A549 (cell line): ENCODE measurements around the gene ERCC6L. TPM values are rescaled to one million over a fixed set of nuclear protein-coding genes. Genes with fewer than 3 reads are reported as not detected.
A peak's percentile ranks its signal among the peaks of the same experiment; 100 is the strongest.

Experiments used
- ATAC-seq, 2 experiments: fragments of 200-7000 bp in 1 of 2; fragments of >200 bp in 1 of 2; cut with Nextera tagmentation in 1 of 2; cut with Tn5 transposase in 1 of 2; 3 replicates each; pipeline versions ENCODE4 v1.8.0 to v1.9.1; 2018 to 2020; ENCODE audit warnings: mild to moderate bottlenecking in 1 of 2, moderate library complexity in 1 of 2
- CTCF ChIA-PET: fragments of 300-600 bp; sonication (Branson Sonifier 250); formaldehyde crosslinking; extraction: SDS; loops from one replicate; lab custom pipeline; 2021; ENCODE audit warnings: antibody characterized with exemption, inconsistent platforms; lab: Yijun Ruan, JAX
- POLR2A ChIA-PET: fragments of 350-600 bp; formaldehyde crosslinking; extraction: SDS; loops from one replicate; lab custom pipeline; 2021; ENCODE audit warnings: antibody characterized with exemption, inconsistent platforms; lab: Yijun Ruan, JAX
- DNase-seq, 2 experiments: peaks; one replicate each; pipeline versions ENCODE4 v3.0.0 to v3.0.0-alpha.2; 2011 to 2016; ENCODE audit warnings: low read depth in 1 of 2, low spot score in 1 of 2
- FAIRE-seq: peaks from 2 replicates; lab custom pipeline; 2011; peaks lifted over from hg19 to GRCh38; lab: Jason Lieb, UNC
- H3K27ac ChIP-seq, 2 experiments: fragments of >200 bp; sonication (Bioruptor Twin); formaldehyde crosslinking; 3 replicates each; pipeline ENCODE4 v1.5.1; 2016 to 2017
- H3K4me1 ChIP-seq: fragments of >200 bp; sonication (Bioruptor Twin); formaldehyde crosslinking; 3 replicates; pipeline ENCODE4 v1.6.1; 2016
- H3K4me2 ChIP-seq: fragments of >200 bp; sonication (Bioruptor Twin); formaldehyde crosslinking; 3 replicates; pipeline ENCODE4 v1.6.1; 2016
- H3K4me3 ChIP-seq: fragments of >200 bp; sonication (Bioruptor Twin); formaldehyde crosslinking; 3 replicates; pipeline ENCODE4 v1.5.1; 2016
- H3K9me3 ChIP-seq: fragments of >200 bp; sonication (Bioruptor Twin); formaldehyde crosslinking; 3 replicates; pipeline ENCODE4 v1.6.1; 2016
- CHD2 ChIP-seq: fragments of 150-350 bp; IDR thresholded peaks from 2 replicates; pipeline ENCODE4 v1.6.1; 2014; ENCODE audit warnings: low read length; ENCODE audit not compliant: partially characterized antibody
- EP300 ChIP-seq, 2 experiments: fragments of >200 bp; sonication (Bioruptor Twin); formaldehyde crosslinking; IDR thresholded peaks; 2 replicates in 1 of 2; 3 replicates in 1 of 2; pipeline ENCODE4 v1.6.1; 2016 to 2017
- FOSB ChIP-seq: fragments of 250-450 bp; sonication (Bioruptor Pico); IDR thresholded peaks from 2 replicates; pipeline ENCODE4 v1.5.0; 2020; ENCODE audit warnings: mild to moderate bottlenecking, moderate library complexity
- FOSL2 ChIP-seq, 2 experiments: fragments of 450-650 bp in 1 of 2; fragments of >200 bp in 1 of 2; sonication (Bioruptor Twin) in 1 of 2; formaldehyde crosslinking; IDR thresholded peaks; 2 replicates each; pipeline versions ENCODE4 v1.5.0 to v1.6.1; 2016 to 2020; ENCODE audit warnings: mild to moderate bottlenecking in 1 of 2, moderate library complexity in 1 of 2
- HOXA7 ChIP-seq: fragments of 250-450 bp; sonication (Bioruptor Pico); IDR thresholded peaks from 2 replicates; pipeline ENCODE4 v1.5.0; 2020; ENCODE audit warnings: mild to moderate bottlenecking, moderate library complexity
- JUN ChIP-seq, 2 experiments: fragments of >200 bp; sonication (Bioruptor Twin); formaldehyde crosslinking; IDR thresholded peaks; 2 replicates in 1 of 2; 3 replicates in 1 of 2; pipeline ENCODE4 v1.6.1; 2016 to 2017
- NFE2L2 ChIP-seq: fragments of 150-350 bp; conservative IDR thresholded peaks from 2 replicates; pipeline ENCODE4 v1.6.1; 2014; ENCODE audit warnings: low read length
- RNF2 ChIP-seq: fragments of 200-600 bp; sonication (generic); IDR thresholded peaks from 2 replicates; pipeline ENCODE4 v1.6.1; 2016; ENCODE audit warnings: low read depth, mild to moderate bottlenecking, antibody characterized with exemption, moderate library complexity, borderline replicate concordance
- SMC3 ChIP-seq: fragments of >200 bp; sonication (Bioruptor Twin); formaldehyde crosslinking; IDR thresholded peaks from 3 replicates; pipeline ENCODE4 v1.6.1; 2018; ENCODE audit warnings: inconsistent platforms
- ZFP36 ChIP-seq: fragments of 450-650 bp; IDR thresholded peaks from 2 replicates; pipeline ENCODE4 v1.6.1; 2014; ENCODE audit warnings: borderline replicate concordance; ENCODE audit not compliant: partially characterized antibody
- ZSCAN20 ChIP-seq: fragments of 250-450 bp; sonication (Bioruptor Pico); IDR thresholded peaks from 2 replicates; pipeline ENCODE4 v1.8.0; 2022; ENCODE audit warnings: mild to moderate bottlenecking, moderate library complexity
- WGBS: methylation state at CpG from one replicate; pipeline ENCODE4 v1.1.6; 2017; ENCODE audit errors: missing lambda C conversion rate; 5-methylcytosine and 5-hydroxymethylcytosine counted together
- polyA plus RNA-seq, 4 experiments: library from polyadenylated mRNA; depleted of rRNA in 3 of 4; stranded (reverse); fragments of >200 nt; fragmentation: RNase III in 1 of 4; extraction: RNeasy Plus Mini Kit Qiagen cat#74134 plus additional on column Dnase treatment in 1 of 4; gene quantifications; 2 replicates in 3 of 4; 3 replicates in 1 of 4; pipeline ENCODE4 v1.2.3, GENCODE V29; 2011 to 2017
- TF ChIP-seq, protein P1 (sequence below): fragments of 450-650 bp; IDR thresholded peaks from 2 replicates; pipeline ENCODE4 v1.6.1; 2014; ENCODE audit warnings: antibody characterized with exemption
- TF ChIP-seq, protein P2 (sequence below): IDR thresholded peaks from 2 replicates; pipeline ENCODE4 v1.6.1; 2012
- TF ChIP-seq, protein P3 (sequence below): fragments of 250-450 bp; sonication (Bioruptor Pico); IDR thresholded peaks from 2 replicates; pipeline ENCODE4 v1.5.0; 2021; ENCODE audit warnings: mild to moderate bottlenecking, moderate library complexity, borderline replicate concordance
- TF ChIP-seq, protein P4 (sequence below): fragments of >200 bp; sonication (Bioruptor Twin); formaldehyde crosslinking; IDR thresholded peaks from 2 replicates; pipeline ENCODE4 v1.6.1; 2016

ERCC6L gene
- polyA plus RNA-seq, 2 of the 4 experiments (the other 2 are of a cell fraction) = 10.4 to 13.5 TPM

DNA sequence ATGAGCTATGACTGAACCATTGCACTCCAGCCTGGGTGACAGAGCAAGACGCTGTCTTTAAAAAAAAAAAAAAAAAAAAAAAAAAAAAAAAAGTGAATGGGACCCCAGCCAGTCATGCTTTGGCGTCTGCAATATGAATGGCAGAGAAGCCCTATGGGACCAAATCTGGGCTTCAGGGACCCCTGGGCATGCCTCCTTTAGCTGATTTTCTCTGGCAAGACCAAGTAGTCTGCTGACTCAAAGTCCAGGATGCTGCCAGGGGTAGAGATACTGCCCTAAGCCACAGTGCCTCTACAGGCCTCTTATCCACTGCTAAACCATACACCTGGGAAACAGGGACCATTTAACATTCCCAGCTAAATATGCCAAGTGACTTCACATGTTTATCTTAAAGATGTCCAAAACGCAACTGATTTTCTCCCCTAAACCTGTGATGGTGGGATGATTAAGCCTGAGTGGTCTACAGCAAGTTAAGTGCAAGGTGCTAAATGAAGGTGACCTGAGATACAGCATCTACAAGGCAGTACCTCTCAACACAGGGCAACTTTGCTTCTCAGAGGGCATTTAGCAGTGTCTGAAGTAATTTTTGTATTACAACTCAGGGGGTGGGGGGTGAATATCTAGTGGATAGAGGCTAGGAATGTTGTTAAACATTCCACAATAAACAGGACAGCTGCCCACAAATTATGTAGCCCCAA, 32.4 kb upstream of the ERCC6L start:
- TF ChIP-seq SMC3 = no peak
- TF ChIP-seq FOSB (CRISPR knock-in tag) = peak; percentile 27; the same call in 1 of the 2 replicates
- H3K4me2 ChIP-seq = peak overlapping the region; percentile 100
- ATAC-seq (peak; percentile 35 to 64; a peak in 4 of 6 replicates), FAIRE-seq (no peak), DNase-seq (no peak)
- POLR2A ChIA-PET = interaction anchor here (0.7 kb wide), 1 partner anchor 24 kb away, joined by 7 read pairs; no protein-coding TSS in a partner anchor
- CTCF ChIA-PET = interaction anchor here (0.7 to 0.9 kb wide), 2 partner anchors 20 to 24 kb away, joined by 3 to 4 read pairs; no protein-coding TSS in a partner anchor
- H3K9me3 ChIP-seq = no peaks in the 10 kb centered on the region
- H3K4me1 ChIP-seq = peaks cover 70% of the 10 kb centered on the region
- 54% methylated on average over 2 of the region's 3 CpGs for WGBS
- peak overlapping the region in 1 of 2 experiments; percentile 51; a peak in 3 of 6 replicates for H3K27ac ChIP-seq
- H3K4me3 ChIP-seq = no peak overlapping the region

DNA sequence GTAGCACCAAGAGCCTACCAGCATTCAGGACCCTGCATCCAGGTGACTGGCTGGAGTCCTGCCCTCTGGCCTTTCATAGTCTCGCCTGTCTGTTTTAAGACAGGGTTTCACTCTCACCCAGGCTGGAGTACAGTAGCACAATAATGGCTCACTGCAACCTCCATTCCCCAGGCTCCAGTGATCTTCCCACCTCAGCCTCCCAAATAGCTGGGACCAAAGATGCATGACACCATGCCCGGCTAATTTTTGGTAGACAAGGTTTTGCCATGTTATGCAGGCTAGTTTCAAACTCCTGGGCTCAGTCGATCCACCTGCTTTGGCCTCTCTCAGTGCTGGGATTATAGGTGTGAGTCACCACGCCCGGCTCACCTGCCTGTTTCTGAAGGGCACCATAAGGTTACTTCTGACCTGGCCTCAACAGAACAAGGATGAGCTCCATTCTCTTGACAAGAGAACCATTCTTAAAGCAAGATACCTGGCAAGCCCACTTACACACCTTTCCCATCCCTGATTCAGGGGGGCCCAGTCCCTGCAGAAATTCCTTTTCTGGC, 31.6 kb upstream of the ERCC6L start:
- Histone ChIP-seq H3K4me1 (peaks cover 70% of the 10 kb centered on the region), H3K27ac (peak overlapping the region in 1 of 2 experiments; percentile 76; a peak in 4 of 6 replicates), H3K4me3 (no peak overlapping the region), H3K4me2 (peak overlapping the region; percentile 100), H3K9me3 (no peaks in the 10 kb centered on the region)
- POLR2A ChIA-PET = no interaction called here
- CTCF ChIA-PET = no interaction called here
- 89% methylated on average over 2 of the region's 5 CpGs for WGBS
- peak in 1 of 2 experiments; percentile 11; a peak in 2 of 6 replicates for ATAC-seq
- no peak for DNase-seq
- TF ChIP-seq, protein P1, sequence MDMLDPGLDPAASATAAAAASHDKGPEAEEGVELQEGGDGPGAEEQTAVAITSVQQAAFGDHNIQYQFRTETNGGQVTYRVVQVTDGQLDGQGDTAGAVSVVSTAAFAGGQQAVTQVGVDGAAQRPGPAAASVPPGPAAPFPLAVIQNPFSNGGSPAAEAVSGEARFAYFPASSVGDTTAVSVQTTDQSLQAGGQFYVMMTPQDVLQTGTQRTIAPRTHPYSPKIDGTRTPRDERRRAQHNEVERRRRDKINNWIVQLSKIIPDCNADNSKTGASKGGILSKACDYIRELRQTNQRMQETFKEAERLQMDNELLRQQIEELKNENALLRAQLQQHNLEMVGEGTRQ = no peak
- TF ChIP-seq, protein P2, sequence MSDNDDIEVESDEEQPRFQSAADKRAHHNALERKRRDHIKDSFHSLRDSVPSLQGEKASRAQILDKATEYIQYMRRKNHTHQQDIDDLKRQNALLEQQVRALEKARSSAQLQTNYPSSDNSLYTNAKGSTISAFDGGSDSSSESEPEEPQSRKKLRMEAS = no peak
- TF ChIP-seq RNF2 (no peak), HOXA7 (CRISPR knock-in tag) (no peak)
- peak; percentile 63 for FAIRE-seq

DNA sequence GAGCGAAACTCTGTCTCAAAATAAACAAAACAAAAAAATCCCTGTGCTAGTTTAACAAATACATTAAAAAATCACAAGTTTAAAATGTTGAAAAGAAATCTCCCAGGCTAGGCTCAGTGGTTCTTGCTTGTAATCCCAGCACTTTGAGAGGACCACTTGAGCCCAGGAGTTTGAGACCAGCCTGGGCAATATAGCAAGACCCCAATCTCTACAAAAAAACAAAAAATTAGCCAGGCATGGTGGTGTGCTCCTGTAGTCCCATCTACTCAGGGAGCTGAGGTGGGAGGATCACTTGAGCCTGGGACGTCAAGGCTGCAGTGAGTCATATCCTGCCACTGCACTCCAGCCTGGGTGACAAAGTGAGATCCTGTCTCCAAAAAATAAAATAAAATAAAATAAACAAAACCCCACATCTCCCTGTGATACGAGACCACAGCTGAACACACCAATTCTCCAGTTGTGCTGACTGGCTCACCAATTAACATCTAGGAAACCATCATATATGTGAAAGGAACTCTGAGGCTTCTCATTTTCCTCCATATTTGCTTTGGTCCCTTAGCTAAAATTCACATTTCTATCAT, 30.9 kb upstream of the ERCC6L start:
- Histone ChIP-seq H3K27ac (peak overlapping the region in 1 of 2 experiments; percentile 76; a peak in 4 of 6 replicates), H3K4me1 (peaks cover 63% of the 10 kb centered on the region), H3K4me2 (peak overlapping the region; percentile 100), H3K4me3 (no peak overlapping the region), H3K9me3 (no peaks in the 10 kb centered on the region)
- ATAC-seq (peak in 1 of 2 experiments; percentile 55; a peak in 3 of 6 replicates), FAIRE-seq (no peak), DNase-seq (peak in 1 of 2 experiments; percentile 38)
- CTCF ChIA-PET = interaction anchor here (1.1 to 1.9 kb wide), 3 partner anchors 8 to 251 kb away, joined by 3 to 7 read pairs (median 5); partner anchors contain the start of gene RPS4X
- 35% methylated on average over 3 of the region's 3 CpGs for WGBS
- 0 out of 5 replicates have a peak, but pooled peaks of 1 of the 2 experiments have one; percentile 4 for TF ChIP-seq JUN (IDR thresholded peaks at IDR 0.05)
- no peak for TF ChIP-seq NFE2L2
- TF ChIP-seq FOSL2 (IDR thresholded peaks at IDR 0.05) = no peak
- TF ChIP-seq FOSL2 (CRISPR knock-in tag; IDR thresholded peaks at IDR 0.05) = peak; percentile 42; the same call in 1 of the 2 replicates
- no peak for TF ChIP-seq CHD2
- POLR2A ChIA-PET = interaction anchor here (1.4 kb wide), 1 partner anchor 7 kb away, joined by 12 read pairs; the partner anchor contains the start of gene RPS4X

DNA sequence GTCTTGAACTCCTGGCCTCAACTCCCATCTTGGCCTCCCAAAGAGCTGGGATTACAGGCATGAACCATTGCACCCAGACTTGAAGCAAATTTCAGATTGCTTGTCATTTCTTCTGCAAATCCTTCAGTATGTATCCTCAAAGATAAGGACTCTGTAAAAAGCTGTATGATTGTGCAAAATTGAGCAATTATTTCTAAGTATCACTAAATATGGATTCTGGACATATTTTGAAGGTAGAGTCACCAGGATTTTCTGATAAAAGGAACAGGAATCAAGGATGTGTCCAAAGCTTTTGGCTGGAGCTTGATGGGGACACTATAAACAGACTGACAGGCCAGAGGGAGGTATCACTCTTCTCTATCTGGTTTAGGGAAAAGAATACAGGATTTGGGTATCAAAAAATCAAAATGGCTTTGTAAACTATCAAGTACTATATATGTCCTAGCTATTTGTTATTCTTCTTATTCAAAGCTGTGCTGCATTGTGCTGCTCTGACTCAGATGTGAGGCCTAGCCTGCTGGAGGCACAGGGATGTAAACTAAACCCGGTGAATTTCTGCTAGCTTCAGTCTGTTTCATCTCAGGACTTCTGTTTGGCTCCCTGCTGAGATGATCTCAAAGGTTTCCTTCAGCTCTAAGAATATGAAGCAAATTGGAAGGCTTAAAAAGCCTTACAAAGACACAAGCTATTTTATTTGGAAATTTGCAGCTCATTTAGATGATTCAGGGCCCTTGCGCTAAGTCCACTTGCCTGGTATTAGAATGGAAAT, 30.0 kb upstream of the ERCC6L start:
- Histone ChIP-seq H3K4me2 (peak overlapping the region; percentile 100), H3K4me3 (no peak overlapping the region), H3K27ac (peak overlapping the region in 1 of 2 experiments; percentile 76; a peak in 4 of 6 replicates), H3K4me1 (peaks cover 54% of the 10 kb centered on the region), H3K9me3 (no peaks in the 10 kb centered on the region)
- DNase-seq (no peak), ATAC-seq (peak in 1 of 2 experiments; percentile 9; a peak in 2 of 6 replicates), FAIRE-seq (peak; percentile 96)
- TF ChIP-seq ZFP36 (no peak), JUN (IDR thresholded peaks at IDR 0.05) (no peak; a peak in 1 of 5 replicates), EP300 (IDR thresholded peaks at IDR 0.05) (no peak), ZSCAN20 (CRISPR knock-in tag) (no peak)
- TF ChIP-seq, protein P3, sequence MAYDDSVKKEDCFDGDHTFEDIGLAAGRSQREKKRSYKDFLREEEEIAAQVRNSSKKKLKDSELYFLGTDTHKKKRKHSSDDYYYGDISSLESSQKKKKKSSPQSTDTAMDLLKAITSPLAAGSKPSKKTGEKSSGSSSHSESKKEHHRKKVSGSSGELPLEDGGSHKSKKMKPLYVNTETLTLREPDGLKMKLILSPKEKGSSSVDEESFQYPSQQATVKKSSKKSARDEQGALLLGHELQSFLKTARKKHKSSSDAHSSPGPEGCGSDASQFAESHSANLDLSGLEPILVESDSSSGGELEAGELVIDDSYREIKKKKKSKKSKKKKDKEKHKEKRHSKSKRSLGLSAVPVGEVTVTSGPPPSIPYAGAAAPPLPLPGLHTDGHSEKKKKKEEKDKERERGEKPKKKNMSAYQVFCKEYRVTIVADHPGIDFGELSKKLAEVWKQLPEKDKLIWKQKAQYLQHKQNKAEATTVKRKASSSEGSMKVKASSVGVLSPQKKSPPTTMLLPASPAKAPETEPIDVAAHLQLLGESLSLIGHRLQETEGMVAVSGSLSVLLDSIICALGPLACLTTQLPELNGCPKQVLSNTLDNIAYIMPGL = no peak
- TF ChIP-seq, protein P4, sequence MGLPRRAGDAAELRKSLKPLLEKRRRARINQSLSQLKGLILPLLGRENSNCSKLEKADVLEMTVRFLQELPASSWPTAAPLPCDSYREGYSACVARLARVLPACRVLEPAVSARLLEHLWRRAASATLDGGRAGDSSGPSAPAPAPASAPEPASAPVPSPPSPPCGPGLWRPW = no peak
- WGBS = 62% methylated on average over 2 of the region's 2 CpGs
- POLR2A ChIA-PET = interaction anchor here (1.4 kb wide), 1 partner anchor 8 kb away, joined by 12 read pairs; the partner anchor contains the start of gene RPS4X
- CTCF ChIA-PET = interaction anchor here (1.1 to 2.3 kb wide), 5 partner anchors 8 to 250 kb away, joined by 3 to 14 read pairs (median 7); partner anchors contain the start of gene RPS4X
